K562 (cell line): ENCODE results near the gene ARRB2. TPM values are rescaled to one million over a fixed set of nuclear protein-coding genes. Genes with fewer than 3 reads are reported as not detected.
A peak's percentile ranks its signal among the peaks of the same experiment; 100 is the strongest.

ENCODE experiments used
- ATAC-seq: fragments of 200-7000 bp; cut with Tn5 transposase; 3 replicates; pipeline ENCODE4 v1.9.1; 2020; ENCODE audit warnings: moderate library complexity
- BruUV-seq: library from RNA; stranded (reverse); fragments of 400-500 nt; replicated peaks from 2 replicates; lab custom pipeline; 2021; lab: Mats Ljungman, UMichigan
- CTCF ChIA-PET: fragments of 300-600 bp; formaldehyde crosslinking; extraction: SDS; loops from one replicate; lab custom pipeline; 2021; ENCODE audit warnings: low intra/inter-chr PET ratio; lab: Yijun Ruan, JAX
- POLR2A ChIA-PET: fragments of 300-600, 350-650 bp; sonication (Branson Sonifier 250); formaldehyde crosslinking; extraction: SDS; loops from one replicate; lab custom pipeline; 2021; ENCODE audit warnings: antibody characterized with exemption, inconsistent platforms; lab: Yijun Ruan, JAX
- DNase-seq, 4 experiments: peaks; one replicate each; pipeline versions ENCODE4 v3.0.0 to v3.0.0-alpha.2; 2011 to 2018; ENCODE audit warnings: low spot score in 3 of 4, mixed read lengths in 3 of 4; ENCODE audit errors: extremely low read depth in 1 of 4
- FAIRE-seq: peaks from 2 replicates; lab custom pipeline; 2011; peaks lifted over from hg19 to GRCh38; lab: Jason Lieb, UNC
- H2AFZ ChIP-seq: 2 replicates; pipeline ENCODE4 v1.6.0; 2011; ENCODE audit warnings: low read depth, low read length, control low read depth, inconsistent platforms
- H3K27ac ChIP-seq: fragments of 200-600 bp; 3 replicates; pipeline ENCODE4 v1.8.0; 2011; ENCODE audit warnings: low read depth, mild to moderate bottlenecking, control low read depth, inconsistent platforms, low read length, moderate library complexity, mixed read lengths; ENCODE audit errors: extremely low read depth
- H3K27me3 ChIP-seq, 2 experiments: fragments of 300-600 bp in 1 of 2; 2 replicates in 1 of 2; 3 replicates in 1 of 2; pipeline versions ENCODE4 v1.6.0 to v1.8.0; 2011; ENCODE audit warnings: inconsistent platforms in 2 of 2, low read length in 2 of 2, mild to moderate bottlenecking in 1 of 2, mixed read lengths in 1 of 2, moderate library complexity in 1 of 2; ENCODE audit not compliant: control insufficient read depth in 2 of 2, insufficient read depth in 2 of 2
- H3K36me3 ChIP-seq: fragments of 300-600 bp; 3 replicates; pipeline ENCODE4 v1.8.0; 2011; ENCODE audit warnings: mild to moderate bottlenecking, low read length, inconsistent platforms; ENCODE audit not compliant: control insufficient read depth, insufficient read depth
- H3K4me1 ChIP-seq, 2 experiments: fragments of 200-600 bp in 1 of 2; replicated peaks in 1 of 2; 2 replicates in 1 of 2; 3 replicates in 1 of 2; pipeline versions ENCODE4 v1.5.1 to v1.8.0; 2011; ENCODE audit warnings: inconsistent platforms in 2 of 2, low read length in 2 of 2, mild to moderate bottlenecking in 1 of 2, mixed read lengths in 1 of 2, moderate library complexity in 1 of 2; ENCODE audit not compliant: control insufficient read depth in 2 of 2, insufficient read depth in 2 of 2
- H3K4me2 ChIP-seq: 2 replicates; pipeline ENCODE4 v1.6.1; 2011; ENCODE audit warnings: low read length, control low read depth, inconsistent platforms, mixed read lengths; ENCODE audit not compliant: insufficient read depth
- H3K4me3 ChIP-seq: fragments of 200-600 bp; sonication (generic), shearing (Covaris generic); 2 replicates; pipeline ENCODE4 v1.5.1; 2016; ENCODE audit warnings: control low read depth, inconsistent platforms
- H3K79me2 ChIP-seq: fragments of 200-600 bp; 3 replicates; pipeline ENCODE4 v1.8.0; 2011; ENCODE audit warnings: low read length, inconsistent platforms; ENCODE audit not compliant: control insufficient read depth, insufficient read depth
- H3K9ac ChIP-seq, 2 experiments: 2 replicates each; pipeline versions ENCODE4 v1.6.0 to v1.6.1; 2011; ENCODE audit warnings: low read depth in 2 of 2, low read length in 2 of 2, control low read depth in 1 of 2, inconsistent platforms in 1 of 2, mild to moderate bottlenecking in 1 of 2, mixed read lengths in 1 of 2; ENCODE audit not compliant: insufficient read depth in 1 of 2
- H3K9me1 ChIP-seq: one replicate; pipeline ENCODE4 v1.6.0; 2011; ENCODE audit warnings: inconsistent platforms, mild to moderate bottlenecking, low read length, moderate library complexity; ENCODE audit not compliant: control insufficient read depth, insufficient read depth
- H3K9me3 ChIP-seq: replicated peaks from 2 replicates; pipeline ENCODE4 v1.5.1; 2011; ENCODE audit warnings: low read depth, low read length, inconsistent platforms; ENCODE audit not compliant: control insufficient read depth, insufficient read depth
- H4K20me1 ChIP-seq: replicated peaks from 2 replicates; pipeline ENCODE4 v1.6.1; 2011; ENCODE audit warnings: low read length, inconsistent platforms, mixed read lengths; ENCODE audit not compliant: control insufficient read depth, insufficient read depth
- ADNP ChIP-seq: fragments of 200-800 bp; sonication (Bioruptor generic); IDR thresholded peaks from 2 replicates; pipeline ENCODE4 v1.6.1; 2016; ENCODE audit warnings: missing genetic modification characterization, missing compliant biosample characterization
- BCOR ChIP-seq: fragments of 450-650 bp; IDR thresholded peaks from 2 replicates; pipeline ENCODE4 v1.6.1; 2016
- CEBPG ChIP-seq, 3 experiments: fragments of 200-800 bp in 1 of 3; sonication (Bioruptor generic) in 1 of 3; sonication (generic) in 1 of 3; formaldehyde crosslinking in 1 of 3; IDR thresholded peaks in 2 of 3; conservative IDR thresholded peaks in 1 of 3; 2 replicates each; pipeline versions ENCODE4 v1.6.1 to v1.8.0; 2016 to 2022; ENCODE audit warnings: missing compliant biosample characterization in 2 of 3, missing genetic modification characterization in 2 of 3, mild to moderate bottlenecking in 1 of 3, missing genetic modification reagents in 1 of 3
- E2F4 ChIP-seq: sonication (generic); formaldehyde crosslinking; IDR thresholded peaks from 2 replicates; pipeline ENCODE4 v1.8.0; 2022; ENCODE audit warnings: mild to moderate bottlenecking, low read depth, missing genetic modification reagents
- HDGF ChIP-seq: fragments of 450-650 bp; IDR thresholded peaks from 2 replicates; pipeline ENCODE4 v1.6.1; 2016
- KDM1A ChIP-seq, 2 experiments: fragments of 450-650 bp; IDR thresholded peaks; 2 replicates each; pipeline ENCODE4 v1.6.1; 2016; ENCODE audit warnings: mild to moderate bottlenecking in 2 of 2
- RBM25 ChIP-seq: fragments of 200-400 bp; formaldehyde crosslinking; IDR thresholded peaks from 2 replicates; pipeline ENCODE4 v1.6.1; 2018; ENCODE audit warnings: low read length, low read depth, moderate library complexity; ENCODE audit not compliant: severe bottlenecking
- RCOR1 ChIP-seq, 2 experiments: IDR thresholded peaks; 2 replicates each; pipeline ENCODE4 v1.6.1; 2012; ENCODE audit warnings: low read depth in 2 of 2, low read length in 2 of 2, borderline replicate concordance in 1 of 2, improper control_type of control experiment in 1 of 2
- WGBS: fragments of 100-300 bp; shearing (Covaris generic); methylation state at CpG from one replicate; pipeline ENCODE4 v1.1.6; 2016; ENCODE audit warnings: low coverage, mixed read lengths; ENCODE audit not compliant: insufficient coverage; ENCODE audit errors: missing lambda C conversion rate; 5-methylcytosine and 5-hydroxymethylcytosine counted together
- in situ Hi-C: fragments of 300-500 bp; cut with MboI; formaldehyde crosslinking; loops from 4 replicates; pipeline ENCODE4 v1.15.0; 2018; ENCODE audit warnings: inconsistent platforms, mixed read lengths
- intact Hi-C: fragments of 100-400 bp; cut with micrococcal nuclease; formaldehyde crosslinking; loops from 2 replicates; pipeline ENCODE4 v1.14.2; 2022
- polyA plus RNA-seq, 8 experiments: library from polyadenylated mRNA; depleted of rRNA in 4 of 8; stranded (reverse) in 5 of 8; unstranded in 3 of 8; fragments of >200 nt; fragmentation: Nextera tagmentation in 2 of 8; fragmentation: Illumina TruSeq in 1 of 8; extraction: Ambion mirVana in 2 of 8; extraction: Trizol in 1 of 8; gene quantifications; 2 replicates each; pipeline versions ENCODE4 v1.2.1 to v1.2.3, GENCODE V29; 2011 to 2014; ENCODE audit warnings: inconsistent platforms in 1 of 8, missing spikeins in 1 of 8
- total RNA-seq, 7 experiments: library from RNA; depleted of rRNA in 6 of 7; stranded (reverse); fragments of >200 nt in 6 of 7; fragmentation: Illumina TruSeq in 2 of 7; extraction: Trizol in 2 of 7; gene quantifications; 2 replicates each; pipeline versions ENCODE4 v1.2.1 to v1.2.3, GENCODE V29; 2011 to 2021; ENCODE audit warnings: low replicate concordance in 1 of 7
- TF ChIP-seq, protein P1 (sequence below): IDR thresholded peaks from 2 replicates; pipeline ENCODE4 v1.6.1; 2011; ENCODE audit warnings: borderline replicate concordance, low read depth, mild to moderate bottlenecking, moderate library complexity, low read length; ENCODE audit not compliant: insufficient read depth, poor library complexity, severe bottlenecking
- TF ChIP-seq, protein P2 (sequence below): fragments of 450-650 bp; conservative IDR thresholded peaks from 2 replicates; pipeline ENCODE4 v1.6.1; 2016; ENCODE audit warnings: missing genetic modification characterization, low read depth, mild to moderate bottlenecking, missing compliant biosample characterization, moderate library complexity

Gene ARRB2
- total and polyA plus RNA-seq, 9 of the 15 experiments (the other 6 are each of a cell fraction or from before 2014, with no cell fraction given) = 0.79 to 15.3 (median 8.8) TPM

DNA sequence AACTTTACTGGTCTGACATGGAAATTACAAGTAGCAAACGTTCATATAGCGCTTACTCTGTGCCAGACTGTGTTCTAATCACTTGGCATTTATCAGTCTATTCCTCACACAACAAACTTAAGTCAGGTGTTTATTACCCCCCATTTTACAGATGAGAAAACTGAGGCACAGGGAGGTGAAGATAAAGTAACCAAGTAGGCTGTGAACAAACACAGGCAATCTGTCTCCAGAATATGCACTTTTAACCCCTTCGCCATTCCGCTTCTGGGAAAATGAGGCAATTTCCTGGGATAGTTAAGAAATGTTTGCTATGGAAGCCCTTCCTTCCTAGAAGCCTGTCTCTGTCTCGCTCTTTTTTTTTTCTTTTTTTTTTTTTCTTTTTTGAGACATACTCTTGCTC lies 41.5 kb downstream of the ARRB2 start:
- H3K4me3 ChIP-seq = no peak overlapping the region
- no peaks in the 10 kb centered on the region for H3K9me3 ChIP-seq
- H4K20me1 ChIP-seq = no peaks in the 10 kb centered on the region
- BruUV-seq = no TSS peak
- no peaks in the 10 kb centered on the region for H3K79me2 ChIP-seq
- H2AFZ ChIP-seq = no peak overlapping the region
- TF ChIP-seq RCOR1 (IDR thresholded peaks at IDR 0.05; ENCODE audit: borderline replicate concordance in 1 of 2, low read depth in 2 of 2, low read length in 2 of 2) (0 out of 4 replicates have a peak, but pooled peaks of 1 of the 2 experiments have one; percentile 23), ADNP (tag) (peak; percentile 85), RBM25 (peak; percentile 91), E2F4 (CRISPR knock-in tag) (no peak), HDGF (no peak), KDM1A (IDR thresholded peaks at IDR 0.05) (peak in 1 of 2 experiments; percentile 67; a peak in 2 of 4 replicates), CEBPG (CRISPR knock-in tag; IDR thresholded peaks at IDR 0.05) (no peak), CEBPG (tag; conservative IDR thresholded peaks at IDR 0.05 in 1 of 2, IDR thresholded peaks at IDR 0.05 in 1 of 2) (peak in 1 of 2 experiments; percentile 78; a peak in 2 of 4 replicates), BCOR (peak; percentile 80; the same call in 1 of the 2 replicates)
- TF ChIP-seq, protein P1, sequence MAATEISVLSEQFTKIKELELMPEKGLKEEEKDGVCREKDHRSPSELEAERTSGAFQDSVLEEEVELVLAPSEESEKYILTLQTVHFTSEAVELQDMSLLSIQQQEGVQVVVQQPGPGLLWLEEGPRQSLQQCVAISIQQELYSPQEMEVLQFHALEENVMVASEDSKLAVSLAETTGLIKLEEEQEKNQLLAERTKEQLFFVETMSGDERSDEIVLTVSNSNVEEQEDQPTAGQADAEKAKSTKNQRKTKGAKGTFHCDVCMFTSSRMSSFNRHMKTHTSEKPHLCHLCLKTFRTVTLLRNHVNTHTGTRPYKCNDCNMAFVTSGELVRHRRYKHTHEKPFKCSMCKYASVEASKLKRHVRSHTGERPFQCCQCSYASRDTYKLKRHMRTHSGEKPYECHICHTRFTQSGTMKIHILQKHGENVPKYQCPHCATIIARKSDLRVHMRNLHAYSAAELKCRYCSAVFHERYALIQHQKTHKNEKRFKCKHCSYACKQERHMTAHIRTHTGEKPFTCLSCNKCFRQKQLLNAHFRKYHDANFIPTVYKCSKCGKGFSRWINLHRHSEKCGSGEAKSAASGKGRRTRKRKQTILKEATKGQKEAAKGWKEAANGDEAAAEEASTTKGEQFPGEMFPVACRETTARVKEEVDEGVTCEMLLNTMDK = no peak
- TF ChIP-seq, protein P2, sequence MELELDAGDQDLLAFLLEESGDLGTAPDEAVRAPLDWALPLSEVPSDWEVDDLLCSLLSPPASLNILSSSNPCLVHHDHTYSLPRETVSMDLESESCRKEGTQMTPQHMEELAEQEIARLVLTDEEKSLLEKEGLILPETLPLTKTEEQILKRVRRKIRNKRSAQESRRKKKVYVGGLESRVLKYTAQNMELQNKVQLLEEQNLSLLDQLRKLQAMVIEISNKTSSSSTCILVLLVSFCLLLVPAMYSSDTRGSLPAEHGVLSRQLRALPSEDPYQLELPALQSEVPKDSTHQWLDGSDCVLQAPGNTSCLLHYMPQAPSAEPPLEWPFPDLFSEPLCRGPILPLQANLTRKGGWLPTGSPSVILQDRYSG (tag) = no peak
- in situ Hi-C loops = no loop called here
- H3K36me3 ChIP-seq = no peaks in the 10 kb centered on the region
- H3K4me2 ChIP-seq = no peak overlapping the region
- ChIA-PET CTCF (no interaction called here), POLR2A (no interaction called here)
- no peaks in the 10 kb centered on the region for H3K9me1 ChIP-seq
- ATAC-seq = no peak
- 4% methylated on average over 4 of the region's 5 CpGs for WGBS
- H3K4me1 ChIP-seq = no peaks in the 10 kb centered on the region
- no peak for FAIRE-seq
- peaks cover 18 to 26% of the 10 kb centered on the region in 2 experiments; a peak in 4 of 5 replicates for H3K27me3 ChIP-seq
- intact Hi-C loops = no loop called here
- H3K9ac ChIP-seq = no peak overlapping the region
- no peak overlapping the region for H3K27ac ChIP-seq
- no peak for DNase-seq
